H9 (cell line): ENCODE data around the gene HHLA2. TPM values are rescaled to one million over a fixed set of nuclear protein-coding genes. Genes with fewer than 3 reads are reported as not detected.

ENCODE experiments used
- DNase-seq: peaks from one replicate; pipeline ENCODE4 v3.0.0-alpha.2; 2017
- H2AFZ ChIP-seq: one replicate; pipeline ENCODE4 v1.6.1; 2013; ENCODE audit warnings: mild to moderate bottlenecking, low read length, control low read depth, moderate library complexity
- H2AK5ac ChIP-seq: 2 replicates; pipeline ENCODE4 v1.6.1; 2013; ENCODE audit warnings: low read length, control low read depth, mixed read lengths; ENCODE audit not compliant: insufficient read length
- H2BK120ac ChIP-seq: one replicate; pipeline ENCODE4 v1.6.1; 2013; ENCODE audit warnings: low read depth, mild to moderate bottlenecking, low read length, control low read depth, inconsistent platforms; ENCODE audit not compliant: poor library complexity, severe bottlenecking
- H2BK12ac ChIP-seq: 2 replicates; pipeline ENCODE4 v1.6.1; 2013; ENCODE audit warnings: low read length, control low read depth, mixed read lengths, low read depth; ENCODE audit not compliant: insufficient read length
- H2BK15ac ChIP-seq: 2 replicates; pipeline ENCODE4 v1.6.1; 2013; ENCODE audit warnings: low read depth, low read length, control low read depth
- H2BK20ac ChIP-seq: one replicate; pipeline ENCODE4 v1.6.1; 2013; ENCODE audit warnings: low read depth, mild to moderate bottlenecking, low read length, control low read depth, inconsistent platforms; ENCODE audit not compliant: poor library complexity, severe bottlenecking
- H2BK5ac ChIP-seq: 2 replicates; pipeline ENCODE4 v1.6.1; 2013; ENCODE audit warnings: low read length, control low read depth, mixed read lengths; ENCODE audit not compliant: insufficient read length
- H3K14ac ChIP-seq: 2 replicates; pipeline ENCODE4 v1.6.1; 2013; ENCODE audit warnings: low read length, control low read depth; ENCODE audit not compliant: insufficient read depth
- H3K18ac ChIP-seq: 2 replicates; pipeline ENCODE4 v1.6.1; 2013; ENCODE audit warnings: low read depth, mild to moderate bottlenecking, mixed read lengths, low read length, control low read depth; ENCODE audit not compliant: insufficient read length
- H3K23ac ChIP-seq: 2 replicates; pipeline ENCODE4 v1.6.1; 2013; ENCODE audit warnings: low read length, control low read depth, mixed read lengths, low read depth; ENCODE audit not compliant: insufficient read length
- H3K23me2 ChIP-seq: 2 replicates; pipeline ENCODE4 v1.6.1; 2013; ENCODE audit warnings: low read depth, mild to moderate bottlenecking, mixed read lengths, low read length, control low read depth; ENCODE audit not compliant: insufficient read length, poor library complexity, severe bottlenecking
- H3K27ac ChIP-seq: 2 replicates; pipeline ENCODE4 v1.5.1; 2013; ENCODE audit warnings: low read length, control low read depth, mixed read lengths, low read depth; ENCODE audit not compliant: insufficient read length
- H3K27me3 ChIP-seq: 2 replicates; pipeline ENCODE4 v1.6.1; 2013; ENCODE audit warnings: low read length, control low read depth, inconsistent platforms; ENCODE audit not compliant: insufficient read depth
- H3K4ac ChIP-seq: 2 replicates; pipeline ENCODE4 v1.6.1; 2013; ENCODE audit warnings: low read depth, mild to moderate bottlenecking, control low read depth, inconsistent platforms, low read length, moderate library complexity
- H3K4me1 ChIP-seq: 2 replicates; pipeline ENCODE4 v1.6.1; 2013; ENCODE audit warnings: low read length, control low read depth, inconsistent platforms; ENCODE audit not compliant: insufficient read depth
- H3K4me2 ChIP-seq: 2 replicates; pipeline ENCODE4 v1.6.1; 2013; ENCODE audit warnings: low read length, control low read depth, mixed read lengths; ENCODE audit not compliant: insufficient read length, insufficient read depth
- H3K56ac ChIP-seq: 2 replicates; pipeline ENCODE4 v1.6.1; 2013; ENCODE audit warnings: low read depth, mild to moderate bottlenecking, mixed read lengths, low read length, control low read depth; ENCODE audit not compliant: insufficient read length
- H3K79me1 ChIP-seq: 2 replicates; pipeline ENCODE4 v1.6.1; 2013; ENCODE audit warnings: low read depth, mild to moderate bottlenecking, moderate library complexity, low read length, control low read depth, inconsistent platforms; ENCODE audit not compliant: insufficient read depth, poor library complexity, severe bottlenecking
- H3K79me2 ChIP-seq: 2 replicates; pipeline ENCODE4 v1.6.1; 2013; ENCODE audit warnings: low read length, control low read depth, inconsistent platforms; ENCODE audit not compliant: insufficient read depth
- H3K9ac ChIP-seq: 2 replicates; pipeline ENCODE4 v1.6.1; 2013; ENCODE audit warnings: low read length, control low read depth, mixed read lengths; ENCODE audit not compliant: insufficient read length; ENCODE audit errors: extremely low read depth
- H3K9me3 ChIP-seq: one replicate; pipeline ENCODE4 v1.6.1; 2013; ENCODE audit warnings: low read depth, low read length, inconsistent platforms; ENCODE audit not compliant: control insufficient read depth
- H3T11ph ChIP-seq: one replicate; pipeline ENCODE4 v1.6.1; 2013; ENCODE audit warnings: mild to moderate bottlenecking, low read length, control low read depth, inconsistent platforms
- H4K20me1 ChIP-seq: one replicate; pipeline ENCODE4 v1.6.1; 2013; ENCODE audit not compliant: control insufficient read depth, insufficient read length, insufficient read depth
- H4K5ac ChIP-seq: 2 replicates; pipeline ENCODE4 v1.6.1; 2013; ENCODE audit warnings: low read depth, mild to moderate bottlenecking, mixed read lengths, low read length, control low read depth; ENCODE audit not compliant: insufficient read length
- H4K8ac ChIP-seq: replicated peaks from 2 replicates; pipeline ENCODE4 v1.6.1; 2013; ENCODE audit warnings: low read length, control low read depth, mixed read lengths, low read depth; ENCODE audit not compliant: insufficient read length
- H4K91ac ChIP-seq: 2 replicates; pipeline ENCODE4 v1.6.1; 2013; ENCODE audit warnings: low read depth, mild to moderate bottlenecking, moderate library complexity, mixed read lengths, low read length, control low read depth; ENCODE audit not compliant: insufficient read length
- H3K27ac Mint-ChIP-seq, 3 experiments: 2 replicates in 2 of 3; 3 replicates in 1 of 3; pipeline ENCODE4 v1.8.0; 2020 to 2021; ENCODE audit warnings: mixed read lengths in 3 of 3, mild to moderate bottlenecking in 1 of 3, moderate library complexity in 1 of 3
- H3K27me3 Mint-ChIP-seq: 2 replicates; pipeline ENCODE4 v1.8.0; 2021; ENCODE audit warnings: low read depth, mild to moderate bottlenecking, moderate library complexity, mixed read lengths
- H3K36me3 Mint-ChIP-seq, 3 experiments: 2 replicates in 2 of 3; 3 replicates in 1 of 3; pipeline ENCODE4 v1.8.0; 2020 to 2021; ENCODE audit warnings: low read depth in 3 of 3, mixed read lengths in 3 of 3; ENCODE audit not compliant: insufficient read depth in 1 of 3
- H3K4me1 Mint-ChIP-seq, 2 experiments: 2 replicates each; pipeline ENCODE4 v1.8.0; 2020; ENCODE audit warnings: mixed read lengths in 2 of 2
- H3K4me3 Mint-ChIP-seq, 2 experiments: 2 replicates in 1 of 2; 3 replicates in 1 of 2; pipeline ENCODE4 v1.8.0; 2020 to 2021; ENCODE audit warnings: mild to moderate bottlenecking in 2 of 2, mixed read lengths in 2 of 2, moderate library complexity in 1 of 2
- H3K9me3 Mint-ChIP-seq, 2 experiments: 2 replicates in 1 of 2; 3 replicates in 1 of 2; pipeline ENCODE4 v1.8.0; 2020; ENCODE audit warnings: mild to moderate bottlenecking in 2 of 2, mixed read lengths in 2 of 2, moderate library complexity in 1 of 2
- CTCF ChIP-seq: fragments of 200-600 bp; sonication (generic); conservative IDR thresholded peaks from 3 replicates; pipeline ENCODE4 v1.8.0; 2021; ENCODE audit warnings: antibody characterized with exemption, mild to moderate bottlenecking
- WGBS: extraction: QIAGEN DNeasy Blood & Tissue Kit; methylation state at CpG from one replicate; pipeline ENCODE4 v1.1.7; 2013; ENCODE audit warnings: missing lambda C conversion rate, low lambda C conversion rate, mixed read lengths; ENCODE audit not compliant: insufficient read length; ENCODE audit errors: extremely low coverage; 5-methylcytosine and 5-hydroxymethylcytosine counted together
- total RNA-seq: library from RNA; stranded (reverse); gene quantifications from 2 replicates; pipeline ENCODE4 v1.2.1, GENCODE V29; 2021

Gene HHLA2
- total RNA-seq, 1 experiment from 2014 or later: not detected

- Mint-ChIP-seq H3K9me3 (no peaks in the 10 kb centered on the region), H3K27ac (no peak overlapping the region)
- no peak overlapping the region for H3K14ac ChIP-seq
These were observed 19.5 kb downstream of the HHLA2 start for GRCh38 chr3:108315767-108316301.

More at GRCh38 chr3:108315767-108316301, 19.5 kb downstream of the HHLA2 start:
- H3K27me3 ChIP-seq: no peaks in the 10 kb centered on the region
- H3K9me3 ChIP-seq: no peaks in the 10 kb centered on the region
- no peak overlapping the region for H3K4me2 ChIP-seq
- no peak overlapping the region for H2BK15ac ChIP-seq
- no peaks in the 10 kb centered on the region for H3K23me2 ChIP-seq
- no peaks in the 10 kb centered on the region for H3K4me1 ChIP-seq
- DNase-seq: no peak
- H4K8ac ChIP-seq: no peak overlapping the region
- no peak overlapping the region for H3K4ac ChIP-seq
- Mint-ChIP-seq H3K36me3 (no peaks in the 10 kb centered on the region), H3K27me3 (no peaks in the 10 kb centered on the region; the same call in 1 of the 2 replicates), H3K4me3 (no peak overlapping the region), H3K4me1 (peaks cover 6 to 8% of the 10 kb centered on the region in 2 experiments)
- no peak overlapping the region for H3K27ac ChIP-seq
- H2BK12ac ChIP-seq: no peak overlapping the region
- H3K79me2 ChIP-seq: no peaks in the 10 kb centered on the region
- H2BK5ac ChIP-seq: no peak overlapping the region
- H3K79me1 ChIP-seq: no peaks in the 10 kb centered on the region
- H3K9ac ChIP-seq: no peak overlapping the region
- no peak overlapping the region for H2BK120ac ChIP-seq
- TF ChIP-seq CTCF: no peak
- no peak overlapping the region for H4K91ac ChIP-seq
- no CpG with 5 or more reads among the region's 2 CpGs for WGBS
- H3K56ac ChIP-seq: no peak overlapping the region
- H4K5ac ChIP-seq: no peak overlapping the region
- no peak overlapping the region for H2BK20ac ChIP-seq
- H2AFZ ChIP-seq: no peak overlapping the region
- H3T11ph ChIP-seq: no peak overlapping the region
- H3K18ac ChIP-seq: no peak overlapping the region
- H2AK5ac ChIP-seq: no peak overlapping the region
- H3K23ac ChIP-seq: no peak overlapping the region
- no peaks in the 10 kb centered on the region for H4K20me1 ChIP-seq
